ENCODE results near the gene CAMK2D.
A peak's percentile ranks its signal among the peaks of the same experiment; 100 is the strongest.

The CAMK2D gene

GRCh38 chr4:113644398-113644797, 117.1 kb downstream of the CAMK2D start:
- peak; percentile 63 for FAIRE-seq
- no peak for DNase-seq (ENCODE audit: insufficient read length, low spot score)

GRCh38 chr4:113643505-113643904, 118.0 kb downstream of the CAMK2D start:
- FAIRE-seq = no peak

DNA sequence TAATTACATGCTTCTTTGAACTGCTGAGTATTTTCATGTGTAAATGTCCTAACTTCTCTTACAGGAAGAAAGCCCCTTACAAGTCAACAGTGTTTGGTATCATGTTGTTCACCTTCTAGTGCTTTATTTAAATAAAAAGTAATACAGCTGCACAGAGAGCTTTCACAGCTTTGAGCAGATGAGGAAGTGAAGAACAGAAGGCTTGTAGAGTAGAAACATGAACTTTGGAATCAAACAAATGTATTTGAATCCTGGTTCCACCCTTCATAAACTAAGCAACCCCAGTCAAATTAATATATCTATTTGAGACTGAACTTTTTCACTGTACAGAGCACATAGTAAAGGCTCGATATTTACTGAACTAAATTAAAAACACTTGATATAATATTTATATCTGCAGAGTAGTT, 120.5 kb downstream of the CAMK2D start:
- peak; percentile 20 for DNase-seq (ENCODE audit: insufficient read length, low spot score)
- peak; percentile 91 for FAIRE-seq

More at GRCh38 chr4:113643505-113643904, 118.0 kb downstream of the CAMK2D start:
- no peak for DNase-seq (ENCODE audit: insufficient read length, low spot score)

DNA sequence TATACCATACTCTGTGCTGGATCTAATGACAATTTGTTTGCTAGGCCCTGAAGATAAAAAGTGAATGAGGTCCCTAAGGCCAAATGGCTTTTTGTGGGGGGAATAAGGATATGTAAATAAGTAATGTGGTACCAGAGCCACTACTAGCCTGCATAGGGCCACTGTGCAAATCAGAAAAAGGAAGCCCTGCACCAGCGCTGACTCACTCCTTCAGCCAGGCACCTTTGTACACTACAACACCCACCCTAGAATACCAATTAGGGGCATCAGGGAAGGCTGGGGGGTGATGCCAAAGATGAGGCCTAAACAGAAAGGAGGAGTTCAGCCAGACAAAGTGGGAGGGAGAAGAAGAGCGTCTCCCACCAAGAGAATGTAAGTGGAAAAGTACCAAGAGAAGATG, 122.2 kb downstream of the CAMK2D start:
- FAIRE-seq (no peak), DNase-seq (ENCODE audit: insufficient read length, low spot score) (no peak)

DNA sequence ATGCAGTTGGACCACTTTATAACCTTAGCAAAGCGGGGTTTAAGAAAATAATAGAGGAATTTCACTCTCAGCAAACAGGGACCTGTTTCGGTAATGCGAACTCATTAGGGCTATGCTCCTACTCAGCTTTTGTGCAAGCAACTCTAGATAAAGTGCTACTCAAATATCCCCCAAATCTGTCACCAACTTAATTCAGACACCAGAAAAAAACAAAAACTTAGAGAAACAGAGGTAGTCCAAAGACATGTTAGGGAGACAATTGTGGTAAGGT, 123.0 kb downstream of the CAMK2D start:
- no peak for DNase-seq (ENCODE audit: insufficient read length, low spot score)
- no peak for FAIRE-seq

GRCh38 chr4:113637823-113638561, 123.5 kb downstream of the CAMK2D start:
- DNase-seq (ENCODE audit: insufficient read length, low spot score) = no peak
- FAIRE-seq = peak; percentile 89

GRCh38 chr4:113637363-113637762, 124.2 kb downstream of the CAMK2D start:
- peak; percentile 64 for FAIRE-seq
- DNase-seq (ENCODE audit: insufficient read length, low spot score) = no peak

- no peak for DNase-seq (ENCODE audit: insufficient read length, low spot score)
- peak; percentile 89 for FAIRE-seq
Measured at GRCh38 chr4:113636877-113637276, 124.7 kb downstream of the CAMK2D start.

GRCh38 chr4:113636438-113636818, 125.1 kb downstream of the CAMK2D start:
- DNase-seq (ENCODE audit: insufficient read length, low spot score) (peak; percentile 9), FAIRE-seq (no peak)

DNA sequence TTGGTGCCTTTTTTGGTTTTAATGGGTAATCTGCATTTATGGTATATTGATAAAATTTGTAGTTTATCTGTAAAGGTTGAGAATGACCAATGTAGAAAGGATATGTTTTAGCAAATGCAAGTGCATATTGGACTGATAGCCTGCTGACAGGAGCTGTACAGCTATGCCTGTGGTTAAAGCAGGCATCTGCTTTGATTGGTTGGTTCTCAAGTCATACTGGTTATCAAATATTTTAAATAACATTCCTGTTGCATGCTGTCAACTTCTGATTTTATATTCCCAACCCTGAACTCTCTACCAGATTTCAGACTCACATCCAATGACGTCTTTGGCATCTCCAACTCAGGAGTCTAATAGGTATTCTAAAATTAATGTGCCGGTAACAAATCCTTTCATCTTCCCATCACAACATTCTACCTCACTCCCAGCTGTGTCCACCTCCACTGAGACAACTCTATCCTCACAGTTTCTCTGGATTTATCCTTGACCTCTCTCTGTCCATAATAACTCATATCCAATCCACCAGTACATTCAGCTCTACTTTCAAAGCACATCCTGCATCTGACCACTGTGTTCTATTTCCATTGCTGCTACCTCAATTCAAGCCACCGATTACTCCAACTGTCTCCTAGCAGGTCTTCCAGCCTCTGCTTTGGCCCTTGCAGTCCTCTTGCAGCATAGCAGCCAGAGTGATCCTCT, 125.7 kb downstream of the CAMK2D start:
- no peak for DNase-seq (ENCODE audit: insufficient read length, low spot score)
- FAIRE-seq = no peak

GRCh38 chr4:113634081-113634969, 127.2 kb downstream of the CAMK2D start:
- FAIRE-seq (peak; percentile 47), DNase-seq (ENCODE audit: insufficient read length, low spot score) (no peak)

DNA sequence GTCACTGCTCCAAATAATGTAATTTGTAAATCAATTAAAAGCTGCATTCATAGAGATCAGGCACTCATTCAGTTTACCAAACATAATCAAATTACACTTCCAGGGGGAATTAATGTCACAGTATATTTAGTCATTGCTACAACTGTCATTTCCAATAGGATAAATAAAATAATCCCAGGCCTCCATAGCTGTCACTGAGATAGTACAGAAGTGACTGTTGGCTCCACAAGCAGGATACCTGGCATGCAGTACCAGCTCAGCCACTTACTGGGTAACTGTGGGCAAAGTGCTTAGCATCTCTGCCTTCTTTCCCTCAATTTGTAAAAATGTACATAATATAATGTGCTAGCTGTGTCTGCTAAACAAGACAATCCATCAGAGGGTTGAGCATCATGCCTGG, 128.1 kb downstream of the CAMK2D start:
- no peak for DNase-seq (ENCODE audit: insufficient read length, low spot score)
- FAIRE-seq = no peak

GRCh38 chr4:113628711-113629110, 132.8 kb downstream of the CAMK2D start:
- FAIRE-seq (no peak), DNase-seq (ENCODE audit: insufficient read length, low spot score) (no peak)

DNA sequence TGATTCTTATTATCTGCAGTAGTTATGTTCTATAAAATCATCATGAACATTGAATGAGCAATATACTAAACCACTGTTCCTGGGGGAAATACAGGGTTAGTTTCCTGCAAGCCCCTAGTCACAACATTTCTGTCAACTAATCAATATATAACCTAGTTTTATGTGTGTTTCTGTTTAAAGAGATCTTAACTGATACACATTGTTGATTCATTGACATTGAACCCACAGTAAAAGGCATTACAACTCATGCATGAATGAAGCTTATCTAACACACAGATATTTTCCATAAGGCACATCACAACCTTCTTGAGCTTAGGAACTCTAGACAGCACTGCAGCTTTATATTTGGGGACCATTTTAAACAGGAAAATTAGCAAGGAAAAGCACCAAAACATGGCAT, 134.2 kb downstream of the CAMK2D start:
- DNase-seq (ENCODE audit: insufficient read length, low spot score) (no peak), FAIRE-seq (no peak)

DNA sequence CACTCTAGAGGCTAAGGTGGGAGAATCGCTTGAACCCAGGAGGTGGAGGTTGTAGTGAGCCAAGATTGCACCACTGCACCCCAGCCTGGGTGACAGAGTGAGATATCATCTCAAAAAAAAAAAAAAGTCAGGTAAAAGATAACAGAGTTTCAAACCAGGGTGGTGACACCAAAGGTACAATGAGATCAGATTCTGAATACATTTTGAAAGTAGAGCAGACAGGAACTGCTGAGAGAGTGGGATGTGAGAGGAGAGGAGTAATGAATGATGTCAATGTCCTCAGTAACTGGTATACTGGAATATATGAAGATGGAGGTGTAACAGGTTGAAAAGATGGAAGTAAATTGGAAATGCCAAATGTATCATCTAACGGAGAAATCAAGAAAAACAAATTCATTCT, 135.6 kb downstream of the CAMK2D start:
- DNase-seq (ENCODE audit: insufficient read length, low spot score) (no peak), FAIRE-seq (no peak)

GRCh38 chr4:113623274-113623894, 138.2 kb downstream of the CAMK2D start:
- FAIRE-seq = no peak

GRCh38 chr4:113621633-113622032, 139.9 kb downstream of the CAMK2D start:
- peak; percentile 54 for FAIRE-seq
- DNase-seq (ENCODE audit: insufficient read length, low spot score) = no peak

More at GRCh38 chr4:113623274-113623894, 138.2 kb downstream of the CAMK2D start:
- DNase-seq (ENCODE audit: insufficient read length, low spot score) = no peak

DNA sequence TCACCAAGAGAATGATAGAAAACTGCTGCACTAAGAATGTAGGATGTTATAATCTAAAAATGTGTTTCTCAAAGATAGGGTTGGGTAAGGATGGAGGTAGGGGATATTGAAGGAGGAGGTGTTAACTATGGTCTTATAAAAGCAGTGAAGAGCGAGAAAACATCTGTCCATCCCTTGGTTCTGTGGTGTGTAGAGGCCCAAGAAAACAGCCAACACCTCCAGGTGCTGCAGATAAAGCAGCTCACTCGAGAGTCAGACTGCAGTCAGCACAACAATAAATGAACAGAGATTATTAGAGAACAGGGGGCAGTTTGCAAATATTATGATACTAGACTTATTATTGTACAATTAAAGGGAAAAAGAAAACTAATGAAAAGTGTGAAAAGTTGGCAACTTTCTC, 141.5 kb downstream of the CAMK2D start:
- DNase-seq (ENCODE audit: insufficient read length, low spot score) (no peak), FAIRE-seq (no peak)

GRCh38 chr4:113619526-113619925, 142.0 kb downstream of the CAMK2D start:
- no peak for DNase-seq (ENCODE audit: insufficient read length, low spot score)
- FAIRE-seq = no peak

GRCh38 chr4:113618205-113618604, 143.3 kb downstream of the CAMK2D start:
- no peak for DNase-seq (ENCODE audit: insufficient read length, low spot score)
- no peak for FAIRE-seq

DNA sequence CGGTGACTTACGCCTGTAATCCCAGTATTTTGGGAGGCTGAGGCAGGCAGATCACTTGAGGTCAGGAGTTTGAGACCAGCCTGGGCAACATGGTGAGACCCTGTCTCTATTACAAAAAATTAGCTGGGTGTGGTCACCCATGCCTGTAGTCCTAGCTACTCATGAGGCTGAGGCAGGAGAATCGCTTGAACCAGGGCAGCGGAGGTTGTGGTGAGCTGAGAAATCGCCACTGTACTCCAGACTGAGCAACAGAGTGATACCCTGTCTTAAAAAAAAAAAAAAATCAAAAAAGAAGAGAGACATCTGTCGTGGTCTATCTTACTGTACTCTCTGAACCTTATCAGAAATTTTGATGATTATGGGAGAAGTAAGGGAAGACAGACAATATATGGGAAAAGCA, 144.3 kb downstream of the CAMK2D start:
- no peak for FAIRE-seq
- no peak for DNase-seq (ENCODE audit: insufficient read length, low spot score)
